ENCODE measurements around the gene LDB2.

GRCh38 chr4:16503421-16504100, 394.9 kb downstream of the LDB2 start:
- TF ChIP-seq REST (IDR thresholded peaks at IDR 0.05; ENCODE audit: low read depth): no peak
- TF ChIP-seq TCF12 (IDR thresholded peaks at IDR 0.05; ENCODE audit: low read depth): no peak
- no peak for TF ChIP-seq TEAD4 (IDR thresholded peaks at IDR 0.05)
- no peak for TF ChIP-seq EP300 (IDR thresholded peaks at IDR 0.05; ENCODE audit: borderline replicate concordance)
- TF ChIP-seq EGR1 (IDR thresholded peaks at IDR 0.05): no peak
- no peak for TF ChIP-seq TAF1 (IDR thresholded peaks at IDR 0.05; ENCODE audit: low read depth)
- TF ChIP-seq YY1 (IDR thresholded peaks at IDR 0.05; ENCODE audit: low read depth): no peak
- no peak for TF ChIP-seq CEBPB (IDR thresholded peaks at IDR 0.05)
- no peak for TF ChIP-seq MAX (IDR thresholded peaks at IDR 0.05)
- no peak for TF ChIP-seq RAD21 (IDR thresholded peaks at IDR 0.05; ENCODE audit: low read depth)
- TF ChIP-seq NFIC (IDR thresholded peaks at IDR 0.05): no peak
